IMR-90 (cell line): ENCODE measurements around the gene AGAP1. TPM values are rescaled to one million over a fixed set of nuclear protein-coding genes. Genes with fewer than 3 reads are reported as not detected.

Experiments used
- ATAC-seq: fragments of 200-7000 bp; cut with Tn5 transposase; 2 replicates; pipeline ENCODE4 v1.9.1; 2020; ENCODE audit warnings: low read depth, mild to moderate bottlenecking, moderate library complexity
- BruUV-seq: library from RNA; stranded (reverse); fragments of 400-500 nt; replicated peaks from 2 replicates; lab custom pipeline; 2021; lab: Mats Ljungman, UMichigan
- CTCF ChIA-PET: fragments of 300-600 bp; formaldehyde crosslinking; extraction: SDS; loops from one replicate; lab custom pipeline; 2021; ENCODE audit warnings: antibody characterized with exemption; lab: Yijun Ruan, JAX
- POLR2A ChIA-PET: fragments of 300-600 bp; sonication (Branson Sonifier 250); formaldehyde crosslinking; loops from one replicate; lab custom pipeline; 2022; ENCODE audit warnings: antibody characterized with exemption; ENCODE audit not compliant: unreplicated experiment; lab: Charles Lee
- DNase-seq: peaks from one replicate; pipeline ENCODE4 v3.0.0; 2013
- H2AFZ ChIP-seq: replicated peaks from 2 replicates; pipeline ENCODE3; 2013; ENCODE audit warnings: low read length, mild to moderate bottlenecking; ENCODE audit not compliant: poor library complexity
- H2AK5ac ChIP-seq: 2 replicates; pipeline ENCODE4 v1.6.1; 2013; ENCODE audit warnings: low read depth, low read length, inconsistent platforms
- H2AK9ac ChIP-seq: replicated peaks from 2 replicates; pipeline ENCODE3; 2013; ENCODE audit warnings: mild to moderate bottlenecking, low read depth, low read length, moderate library complexity; ENCODE audit not compliant: poor library complexity
- H2BK120ac ChIP-seq: 2 replicates; pipeline ENCODE4 v1.6.1; 2013; ENCODE audit warnings: low read depth, low read length, inconsistent platforms
- H2BK15ac ChIP-seq: 3 replicates; pipeline ENCODE4 v1.6.1; 2013; ENCODE audit warnings: low read depth, low read length, inconsistent platforms
- H2BK20ac ChIP-seq: 2 replicates; pipeline ENCODE4 v1.6.1; 2013; ENCODE audit warnings: low read depth, mild to moderate bottlenecking, inconsistent platforms, low read length, moderate library complexity
- H2BK5ac ChIP-seq: 2 replicates; pipeline ENCODE4 v1.6.1; 2013; ENCODE audit warnings: mild to moderate bottlenecking, low read depth, low read length, inconsistent platforms; ENCODE audit not compliant: poor library complexity, severe bottlenecking
- H3K14ac ChIP-seq: replicated peaks from 2 replicates; pipeline ENCODE4 v1.6.1; 2013; ENCODE audit warnings: low read depth, low read length, inconsistent platforms
- H3K18ac ChIP-seq: 2 replicates; pipeline ENCODE4 v1.6.1; 2013; ENCODE audit warnings: low read depth, low read length, control low read depth
- H3K23ac ChIP-seq: 2 replicates; pipeline ENCODE4 v1.6.1; 2013; ENCODE audit warnings: low read depth, low read length, inconsistent platforms
- H3K27ac ChIP-seq: 2 replicates; pipeline ENCODE4 v1.5.1; 2013; ENCODE audit warnings: mild to moderate bottlenecking, control low read depth, low read length; ENCODE audit not compliant: insufficient read depth
- H3K27me3 ChIP-seq: 2 replicates; pipeline ENCODE4 v1.6.1; 2013; ENCODE audit warnings: low read length; ENCODE audit not compliant: control insufficient read depth, insufficient read depth
- H3K36me3 ChIP-seq: 2 replicates; pipeline ENCODE4 v1.6.1; 2013; ENCODE audit warnings: low read length, mixed read lengths; ENCODE audit not compliant: control insufficient read depth, insufficient read depth
- H3K4ac ChIP-seq: 2 replicates; pipeline ENCODE4 v1.6.1; 2013; ENCODE audit warnings: low read depth, low read length, inconsistent platforms
- H3K4me1 ChIP-seq: 2 replicates; pipeline ENCODE4 v1.6.1; 2013; ENCODE audit warnings: low read length, mixed read lengths; ENCODE audit not compliant: control insufficient read depth, insufficient read depth
- H3K4me2 ChIP-seq: 2 replicates; pipeline ENCODE4 v1.6.1; 2013; ENCODE audit warnings: low read depth, mild to moderate bottlenecking, control low read depth, low read length, moderate library complexity
- H3K4me3 ChIP-seq: 2 replicates; pipeline ENCODE4 v1.5.1; 2013; ENCODE audit warnings: low read depth, mild to moderate bottlenecking, control low read depth, low read length, moderate library complexity; ENCODE audit not compliant: insufficient read depth
- H3K56ac ChIP-seq: 2 replicates; pipeline ENCODE4 v1.6.1; 2013; ENCODE audit warnings: low read length, inconsistent platforms; ENCODE audit not compliant: insufficient read depth; ENCODE audit errors: extremely low read depth
- H3K79me1 ChIP-seq, 2 experiments: 2 replicates each; pipeline ENCODE4 v1.6.1; 2013; ENCODE audit warnings: low read length in 2 of 2, inconsistent platforms in 1 of 2, low read depth in 1 of 2
- H3K9ac ChIP-seq: 2 replicates; pipeline ENCODE4 v1.6.1; 2013; ENCODE audit warnings: low read depth, low read length, control low read depth
- H3K9me1 ChIP-seq: 2 replicates; pipeline ENCODE4 v1.6.1; 2013; ENCODE audit warnings: low read length, inconsistent platforms; ENCODE audit not compliant: insufficient read depth
- H3K9me3 ChIP-seq: 2 replicates; pipeline ENCODE4 v1.6.1; 2013; ENCODE audit warnings: low read length; ENCODE audit not compliant: control insufficient read depth, insufficient read depth
- H4K20me1 ChIP-seq: 2 replicates; pipeline ENCODE4 v1.6.1; 2013; ENCODE audit warnings: low read length, inconsistent platforms; ENCODE audit not compliant: insufficient read depth
- H4K5ac ChIP-seq: 2 replicates; pipeline ENCODE4 v1.6.1; 2013; ENCODE audit warnings: mild to moderate bottlenecking, low read depth, low read length, control low read depth
- H4K8ac ChIP-seq, 2 experiments: 2 replicates each; pipeline ENCODE4 v1.6.1; 2013; ENCODE audit warnings: low read depth in 2 of 2, low read length in 2 of 2, control low read depth in 1 of 2, inconsistent platforms in 1 of 2
- H4K91ac ChIP-seq: 2 replicates; pipeline ENCODE4 v1.6.1; 2013; ENCODE audit warnings: low read depth, low read length, inconsistent platforms; ENCODE audit not compliant: insufficient read depth
- BHLHE40 ChIP-seq: fragments of 150-350 bp; IDR thresholded peaks from 2 replicates; pipeline ENCODE4 v1.6.1; 2016; ENCODE audit warnings: mild to moderate bottlenecking, low read depth, low read length
- CEBPB ChIP-seq: IDR thresholded peaks from 2 replicates; pipeline ENCODE4 v1.6.1; 2012; ENCODE audit warnings: low read depth, low read length, improper control_type of control experiment
- CHD1 ChIP-seq: IDR thresholded peaks from 2 replicates; pipeline ENCODE4 v1.6.1; 2012; ENCODE audit warnings: low read depth, low read length, improper control_type of control experiment
- FOS ChIP-seq: fragments of 150-350 bp; IDR thresholded peaks from 2 replicates; pipeline ENCODE4 v1.6.1; 2016; ENCODE audit warnings: low read depth, low read length
- MAFK ChIP-seq: IDR thresholded peaks from 2 replicates; pipeline ENCODE4 v1.6.1; 2012; ENCODE audit warnings: low read depth, low read length, improper control_type of control experiment
- MAZ ChIP-seq: IDR thresholded peaks from 2 replicates; pipeline ENCODE4 v1.6.1; 2012; ENCODE audit warnings: low read depth, mild to moderate bottlenecking, low read length, improper control_type of control experiment, moderate library complexity, borderline replicate concordance
- MXI1 ChIP-seq: IDR thresholded peaks from 2 replicates; pipeline ENCODE4 v1.6.1; 2012; ENCODE audit warnings: low read depth, mild to moderate bottlenecking, low read length, moderate library complexity, borderline replicate concordance
- NFE2L2 ChIP-seq: fragments of 150-350 bp; IDR thresholded peaks from 2 replicates; pipeline ENCODE4 v1.6.1; 2016; ENCODE audit warnings: low read depth, mild to moderate bottlenecking, low read length
- POLR2A ChIP-seq: IDR thresholded peaks from 2 replicates; pipeline ENCODE4 v1.6.1; 2012; ENCODE audit warnings: mild to moderate bottlenecking, low read depth, low read length
- RAD21 ChIP-seq: IDR thresholded peaks from 2 replicates; pipeline ENCODE4 v1.6.1; 2012; ENCODE audit warnings: low read length, improper control_type of control experiment
- RCOR1 ChIP-seq: IDR thresholded peaks from 2 replicates; pipeline ENCODE4 v1.6.1; 2012; ENCODE audit warnings: mild to moderate bottlenecking, low read length, improper control_type of control experiment; ENCODE audit not compliant: insufficient replicate concordance
- RFX5 ChIP-seq: IDR thresholded peaks from 2 replicates; pipeline ENCODE4 v1.8.0; 2012; ENCODE audit warnings: low read depth, mild to moderate bottlenecking, low read length, moderate library complexity
- SMC3 ChIP-seq: fragments of 150-350 bp; IDR thresholded peaks from 2 replicates; pipeline ENCODE4 v1.6.1; 2016; ENCODE audit warnings: low read depth, mild to moderate bottlenecking, antibody characterized with exemption, low read length, moderate library complexity
- USF2 ChIP-seq: fragments of 150-350 bp; IDR thresholded peaks from 2 replicates; pipeline ENCODE4 v1.6.1; 2017; ENCODE audit warnings: mild to moderate bottlenecking, antibody characterized with exemption, low read length, low read depth
- WGBS, 2 experiments: methylation state at CpG; one replicate each; pipeline versions ENCODE4 v1.1.5 to v1.1.7; 2013; ENCODE audit warnings: missing lambda C conversion rate in 2 of 2; ENCODE audit not compliant: insufficient read length in 1 of 2; ENCODE audit errors: extremely low coverage in 2 of 2; 5-methylcytosine and 5-hydroxymethylcytosine counted together
- dilution Hi-C: fragments of 300-500 bp; cut with HindIII; formaldehyde crosslinking; loops from one replicate; pipeline ENCODE4 v1.14.3; 2018; ENCODE audit warnings: low sequenced_read_pairs; ENCODE audit not compliant: unreplicated experiment
- in situ Hi-C: fragments of 300-500 bp; cut with MboI; formaldehyde crosslinking; loops from 3 replicates; pipeline ENCODE4 v1.14.3; 2019; ENCODE audit warnings: low sequenced_read_pairs, inconsistent platforms, mixed read lengths
- intact Hi-C: fragments of 100-400 bp; cut with micrococcal nuclease; formaldehyde crosslinking; loops from 2 replicates; pipeline ENCODE4 v1.10.0; 2022
- polyA plus RNA-seq, 3 experiments: library from polyadenylated mRNA; depleted of rRNA; stranded (reverse); fragments of >200 nt; gene quantifications; 2 replicates each; pipeline ENCODE4 v1.2.3, GENCODE V29; 2012; ENCODE audit warnings: low replicate concordance in 1 of 3
- total RNA-seq: library from RNA; depleted of rRNA; stranded (reverse); fragments of >200 nt; gene quantifications from 2 replicates; pipeline ENCODE4 v1.2.3, GENCODE V29; 2012
- TF ChIP-seq, protein P1 (sequence below): conservative IDR thresholded peaks from 2 replicates; pipeline ENCODE4 v1.5.1; 2012; ENCODE audit warnings: mild to moderate bottlenecking, low read depth, low read length, improper control_type of control experiment

AGAP1 gene
- total and polyA plus RNA-seq, 2 of the 4 experiments (the other 2 are of a cell fraction): 15.1 to 16.4 TPM

GRCh38 chr2:235958931-235959410 is 465.1 kb downstream of the AGAP1 start:
- in situ Hi-C loops: no loop called here
- Histone ChIP-seq H3K23ac (no peak overlapping the region), H2AK5ac (no peak overlapping the region), H3K27me3 (no peaks in the 10 kb centered on the region), H3K18ac (no peak overlapping the region), H3K4me2 (no peak overlapping the region), H3K4ac (no peak overlapping the region), H2AFZ (no peak overlapping the region), H3K79me1 (0 out of 4 replicates have a peak, but pooled peaks cover 0 to 3% of the 10 kb centered on the region in 2 experiments), H2BK120ac (no peak overlapping the region), H3K9me3 (no peaks in the 10 kb centered on the region), H3K9ac (no peak overlapping the region), H3K4me1 (no peaks in the 10 kb centered on the region), H2BK20ac (no peak overlapping the region), H3K56ac (no peak overlapping the region), H4K5ac (no peak overlapping the region), H3K4me3 (no peak overlapping the region), H3K14ac (no peak overlapping the region), H4K20me1 (no peaks in the 10 kb centered on the region), H3K36me3 (no peaks in the 10 kb centered on the region; the same call in 1 of the 2 replicates), H2AK9ac (no peak overlapping the region), H3K9me1 (no peaks in the 10 kb centered on the region; the same call in 1 of the 2 replicates), H2BK5ac (no peak overlapping the region), H4K8ac (no peak overlapping the region), H4K91ac (no peak overlapping the region), H2BK15ac (no peak overlapping the region), H3K27ac (no peak overlapping the region)
- TF ChIP-seq SMC3: no peak
- TF ChIP-seq CHD1: no peak
- no peak for TF ChIP-seq RAD21
- no peak for TF ChIP-seq USF2
- TF ChIP-seq POLR2A: no peak
- TF ChIP-seq MAFK: no peak
- TF ChIP-seq, protein P1, sequence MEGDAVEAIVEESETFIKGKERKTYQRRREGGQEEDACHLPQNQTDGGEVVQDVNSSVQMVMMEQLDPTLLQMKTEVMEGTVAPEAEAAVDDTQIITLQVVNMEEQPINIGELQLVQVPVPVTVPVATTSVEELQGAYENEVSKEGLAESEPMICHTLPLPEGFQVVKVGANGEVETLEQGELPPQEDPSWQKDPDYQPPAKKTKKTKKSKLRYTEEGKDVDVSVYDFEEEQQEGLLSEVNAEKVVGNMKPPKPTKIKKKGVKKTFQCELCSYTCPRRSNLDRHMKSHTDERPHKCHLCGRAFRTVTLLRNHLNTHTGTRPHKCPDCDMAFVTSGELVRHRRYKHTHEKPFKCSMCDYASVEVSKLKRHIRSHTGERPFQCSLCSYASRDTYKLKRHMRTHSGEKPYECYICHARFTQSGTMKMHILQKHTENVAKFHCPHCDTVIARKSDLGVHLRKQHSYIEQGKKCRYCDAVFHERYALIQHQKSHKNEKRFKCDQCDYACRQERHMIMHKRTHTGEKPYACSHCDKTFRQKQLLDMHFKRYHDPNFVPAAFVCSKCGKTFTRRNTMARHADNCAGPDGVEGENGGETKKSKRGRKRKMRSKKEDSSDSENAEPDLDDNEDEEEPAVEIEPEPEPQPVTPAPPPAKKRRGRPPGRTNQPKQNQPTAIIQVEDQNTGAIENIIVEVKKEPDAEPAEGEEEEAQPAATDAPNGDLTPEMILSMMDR: no peak
- no peak for TF ChIP-seq MAZ
- no peak for TF ChIP-seq FOS
- TF ChIP-seq CEBPB: no peak
- TF ChIP-seq RCOR1: no peak
- no peak for TF ChIP-seq NFE2L2
- TF ChIP-seq MXI1: no peak
- TF ChIP-seq BHLHE40: no peak
- TF ChIP-seq RFX5: no peak
- dilution Hi-C loops: no loop called here
- no TSS peak for BruUV-seq
- intact Hi-C loops: no loop called here
- CTCF ChIA-PET: no interaction called here
- POLR2A ChIA-PET: no interaction called here
- WGBS, 2 experiments: 78% methylated on average over 9 of the region's 29 CpGs; no CpG with 5 or more reads in 1 of the 2 experiments
- DNase-seq (no peak), ATAC-seq (no peak)
